GM19043 (cell line): ENCODE results near the gene SEPTIN1.
A peak's percentile ranks its signal among the peaks of the same experiment; 100 is the strongest.

Experiments
- ATAC-seq: cut with Tn5 transposase; IDR thresholded peaks from one replicate; pipeline ENCODE4 v1.9.1; 2021; ENCODE audit warnings: low read depth; ENCODE audit not compliant: unreplicated experiment

Gene SEPTIN1

GRCh38 chr16:30382111-30382881 is at the start of gene SEPTIN1:
Gene SEPTIN1 (minus strand): TSS chr16:30382561. CDS start chr16:30382542, 19 bp downstream.
- no peak for ATAC-seq

- no peak for ATAC-seq
These were observed 48.1 kb upstream of the SEPTIN1 start for GRCh38 chr16:30430428-30430970.

GRCh38 chr16:30429678-30430427 is 47.5 kb upstream of the SEPTIN1 start, which contains the start of gene DCTPP1:
Gene DCTPP1 (minus strand): TSS chr16:30430030. CDS start chr16:30429980, 50 bp downstream.
- ATAC-seq: peak; percentile 96

GRCh38 chr16:30429418-30429677 is 47.0 kb upstream of the SEPTIN1 start:
- ATAC-seq: no peak

- ATAC-seq: no peak
These were observed 45.7 kb upstream of the SEPTIN1 start for GRCh38 chr16:30428055-30428454.

GRCh38 chr16:30421010-30421409 is 38.6 kb upstream of the SEPTIN1 start:
- no peak for ATAC-seq

GRCh38 chr16:30418350-30419181 is 36.2 kb upstream of the SEPTIN1 start:
- ATAC-seq: no peak

GRCh38 chr16:30417529-30418349 is 35.4 kb upstream of the SEPTIN1 start:
- ATAC-seq: peak; percentile 81

GRCh38 chr16:30416624-30417528 is 34.5 kb upstream of the SEPTIN1 start:
- no peak for ATAC-seq

- ATAC-seq: no peak
These were observed 33.8 kb upstream of the SEPTIN1 start for GRCh38 chr16:30416047-30416603.

- no peak for ATAC-seq
These were observed 31.8 kb upstream of the SEPTIN1 start for GRCh38 chr16:30414159-30414558.

GRCh38 chr16:30413112-30413806 is 30.9 kb upstream of the SEPTIN1 start:
- no peak for ATAC-seq

GRCh38 chr16:30409125-30410060 is 27.0 kb upstream of the SEPTIN1 start:
- ATAC-seq: no peak

- ATAC-seq: no peak
These were observed 25.6 kb upstream of the SEPTIN1 start for GRCh38 chr16:30407804-30408534.

- ATAC-seq: peak; percentile 62
These were observed 24.9 kb upstream of the SEPTIN1 start, which contains the start of gene ZNF771 for GRCh38 chr16:30407102-30407803. Gene ZNF771 (plus strand): TSS chr16:30407606. CDS start chr16:30408054, 448 bp downstream.

- no peak for ATAC-seq
These were observed 24.4 kb upstream of the SEPTIN1 start for GRCh38 chr16:30406795-30407101.
